Ishikawa (cell line): ENCODE measurements around the gene HBA2.
"Not testable (repeated sequence)": the region's sequence is repeated elsewhere in the genome, so short reads cannot be mapped to it uniquely, and the experiment has no call there.

ENCODE experiments used
- CEBPB ChIP-seq: IDR thresholded peaks from 2 replicates; pipeline ENCODE4 v1.6.1; 2012
- CREB1 ChIP-seq: IDR thresholded peaks from 2 replicates; pipeline ENCODE4 v1.6.1; 2012; ENCODE audit warnings: low read depth
- EGR1 ChIP-seq: IDR thresholded peaks from 2 replicates; pipeline ENCODE4 v1.6.1; 2012
- EP300 ChIP-seq: IDR thresholded peaks from 2 replicates; pipeline ENCODE4 v1.6.1; 2012; ENCODE audit warnings: borderline replicate concordance
- FOXM1 ChIP-seq: IDR thresholded peaks from 2 replicates; pipeline ENCODE4 v1.6.1; 2012; ENCODE audit warnings: low read depth, borderline replicate concordance
- NFIC ChIP-seq: IDR thresholded peaks from 2 replicates; pipeline ENCODE4 v1.6.1; 2012
- RAD21 ChIP-seq: IDR thresholded peaks from 2 replicates; pipeline ENCODE4 v1.6.1; 2012; ENCODE audit warnings: low read depth
- REST ChIP-seq: IDR thresholded peaks from 2 replicates; pipeline ENCODE4 v1.6.1; 2012; ENCODE audit warnings: low read depth, mild to moderate bottlenecking
- TAF1 ChIP-seq: IDR thresholded peaks from 2 replicates; pipeline ENCODE4 v1.6.1; 2012; ENCODE audit warnings: low read depth, mild to moderate bottlenecking
- TCF12 ChIP-seq: IDR thresholded peaks from 2 replicates; pipeline ENCODE4 v1.6.1; 2012; ENCODE audit warnings: low read depth
- TEAD4 ChIP-seq: IDR thresholded peaks from 2 replicates; pipeline ENCODE4 v1.6.1; 2012
- YY1 ChIP-seq: IDR thresholded peaks from 2 replicates; pipeline ENCODE4 v1.6.1; 2012; ENCODE audit warnings: low read depth
- ZBTB7A ChIP-seq: IDR thresholded peaks from 2 replicates; pipeline ENCODE4 v1.6.1; 2012; ENCODE audit warnings: low read depth
- TF ChIP-seq, protein P1 (sequence below): IDR thresholded peaks from 2 replicates; pipeline ENCODE4 v1.6.1; 2012
- TF ChIP-seq, protein P2 (sequence below): IDR thresholded peaks from 2 replicates; pipeline ENCODE4 v1.6.1; 2012

HBA2 gene

GRCh38 chr16:170788-171187, 1.9 kb upstream of the HBA2 start:
- no peak for TF ChIP-seq YY1
- TF ChIP-seq CREB1, result no peak
- TF ChIP-seq FOXM1, result no peak
- TF ChIP-seq, protein P1, sequence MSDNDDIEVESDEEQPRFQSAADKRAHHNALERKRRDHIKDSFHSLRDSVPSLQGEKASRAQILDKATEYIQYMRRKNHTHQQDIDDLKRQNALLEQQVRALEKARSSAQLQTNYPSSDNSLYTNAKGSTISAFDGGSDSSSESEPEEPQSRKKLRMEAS, result no peak
- TF ChIP-seq RAD21, result no peak
- no peak for TF ChIP-seq ZBTB7A
- TF ChIP-seq CEBPB, result no peak
- TF ChIP-seq TEAD4, result no peak
- TF ChIP-seq, protein P2, sequence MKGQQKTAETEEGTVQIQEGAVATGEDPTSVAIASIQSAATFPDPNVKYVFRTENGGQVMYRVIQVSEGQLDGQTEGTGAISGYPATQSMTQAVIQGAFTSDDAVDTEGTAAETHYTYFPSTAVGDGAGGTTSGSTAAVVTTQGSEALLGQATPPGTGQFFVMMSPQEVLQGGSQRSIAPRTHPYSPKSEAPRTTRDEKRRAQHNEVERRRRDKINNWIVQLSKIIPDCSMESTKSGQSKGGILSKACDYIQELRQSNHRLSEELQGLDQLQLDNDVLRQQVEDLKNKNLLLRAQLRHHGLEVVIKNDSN, result no peak
- no peak for TF ChIP-seq NFIC
- TF ChIP-seq REST, result no peak
- TF ChIP-seq TCF12, result no peak
- no peak for TF ChIP-seq TAF1
- TF ChIP-seq EGR1, result no peak
- TF ChIP-seq EP300, result no peak

DNA sequence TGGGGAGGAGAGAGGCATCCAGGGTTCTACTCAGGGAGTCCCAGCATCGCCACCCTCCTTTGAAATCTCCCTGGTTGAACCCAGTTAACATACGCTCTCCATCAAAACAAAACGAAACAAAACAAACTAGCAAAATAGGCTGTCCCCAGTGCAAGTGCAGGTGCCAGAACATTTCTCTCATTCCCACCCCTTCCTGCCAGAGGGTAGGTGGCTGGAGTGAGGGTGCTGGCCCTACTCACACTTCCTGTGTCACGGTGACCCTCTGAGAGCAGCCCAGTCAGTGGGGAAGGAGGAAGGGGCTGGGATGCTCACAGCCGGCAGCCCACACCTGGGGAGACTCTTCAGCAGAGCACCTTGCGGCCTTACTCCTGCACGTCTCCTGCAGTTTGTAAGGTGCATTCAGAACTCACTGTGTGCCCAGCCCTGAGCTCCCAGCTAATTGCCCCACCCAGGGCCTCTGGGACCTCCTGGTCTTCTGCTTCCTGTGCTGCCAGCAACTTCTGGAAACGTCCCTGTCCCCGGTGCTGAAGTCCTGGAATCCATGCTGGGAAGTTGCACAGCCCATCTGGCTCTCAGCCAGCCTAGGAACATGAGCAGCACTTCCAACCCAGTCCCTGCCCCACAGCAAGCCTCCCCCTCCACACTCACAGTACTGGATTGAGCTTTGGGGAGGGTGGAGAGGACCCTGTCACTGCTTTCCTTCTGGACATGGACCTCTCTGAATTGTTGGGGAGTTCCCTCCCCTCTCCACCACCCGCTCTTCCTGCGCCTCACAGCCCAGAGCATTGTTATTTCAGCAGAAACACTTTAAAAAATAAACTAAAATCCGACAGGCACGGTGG, 1.5 kb downstream of the HBA2 start:
- TF ChIP-seq REST (peak; percentile 74), NFIC (peak; percentile 68)
- TF ChIP-seq, protein P1, result 0 out of 2 replicates have a peak, but pooled peaks have one; percentile 25

DNA sequence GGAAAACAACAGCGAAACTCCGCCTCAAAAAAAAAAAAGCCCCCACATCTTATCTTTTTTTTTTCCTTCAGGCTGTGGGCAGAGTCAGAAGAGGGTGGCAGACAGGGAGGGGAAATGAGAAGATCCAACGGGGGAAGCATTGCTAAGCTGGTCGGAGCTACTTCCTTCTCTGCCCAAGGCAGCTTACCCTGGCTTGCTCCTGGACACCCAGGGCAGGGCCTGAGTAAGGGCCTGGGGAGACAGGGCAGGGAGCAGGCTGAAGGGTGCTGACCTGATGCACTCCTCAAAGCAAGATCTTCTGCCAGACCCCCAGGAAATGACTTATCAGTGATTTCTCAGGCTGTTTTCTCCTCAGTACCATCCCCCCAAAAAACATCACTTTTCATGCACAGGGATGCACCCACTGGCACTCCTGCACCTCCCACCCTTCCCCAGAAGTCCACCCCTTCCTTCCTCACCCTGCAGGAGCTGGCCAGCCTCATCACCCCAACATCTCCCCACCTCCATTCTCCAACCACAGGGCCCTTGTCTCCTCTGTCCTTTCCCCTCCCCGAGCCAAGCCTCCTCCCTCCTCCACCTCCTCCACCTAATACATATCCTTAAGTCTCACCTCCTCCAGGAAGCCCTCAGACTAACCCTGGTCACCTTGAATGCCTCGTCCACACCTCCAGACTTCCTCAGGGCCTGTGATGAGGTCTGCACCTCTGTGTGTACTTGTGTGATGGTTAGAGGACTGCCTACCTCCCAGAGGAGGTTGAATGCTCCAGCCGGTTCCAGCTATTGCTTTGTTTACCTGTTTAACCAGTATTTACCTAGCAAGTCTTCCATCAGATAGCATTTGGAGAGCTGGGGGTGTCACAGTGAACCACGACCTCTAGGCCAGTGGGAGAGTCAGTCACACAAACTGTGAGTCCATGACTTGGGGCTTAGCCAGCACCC, 2.6 kb downstream of the HBA2 start:
- no peak for TF ChIP-seq TEAD4
- no peak for TF ChIP-seq YY1
- no peak for TF ChIP-seq ZBTB7A
- no peak for TF ChIP-seq RAD21

DNA sequence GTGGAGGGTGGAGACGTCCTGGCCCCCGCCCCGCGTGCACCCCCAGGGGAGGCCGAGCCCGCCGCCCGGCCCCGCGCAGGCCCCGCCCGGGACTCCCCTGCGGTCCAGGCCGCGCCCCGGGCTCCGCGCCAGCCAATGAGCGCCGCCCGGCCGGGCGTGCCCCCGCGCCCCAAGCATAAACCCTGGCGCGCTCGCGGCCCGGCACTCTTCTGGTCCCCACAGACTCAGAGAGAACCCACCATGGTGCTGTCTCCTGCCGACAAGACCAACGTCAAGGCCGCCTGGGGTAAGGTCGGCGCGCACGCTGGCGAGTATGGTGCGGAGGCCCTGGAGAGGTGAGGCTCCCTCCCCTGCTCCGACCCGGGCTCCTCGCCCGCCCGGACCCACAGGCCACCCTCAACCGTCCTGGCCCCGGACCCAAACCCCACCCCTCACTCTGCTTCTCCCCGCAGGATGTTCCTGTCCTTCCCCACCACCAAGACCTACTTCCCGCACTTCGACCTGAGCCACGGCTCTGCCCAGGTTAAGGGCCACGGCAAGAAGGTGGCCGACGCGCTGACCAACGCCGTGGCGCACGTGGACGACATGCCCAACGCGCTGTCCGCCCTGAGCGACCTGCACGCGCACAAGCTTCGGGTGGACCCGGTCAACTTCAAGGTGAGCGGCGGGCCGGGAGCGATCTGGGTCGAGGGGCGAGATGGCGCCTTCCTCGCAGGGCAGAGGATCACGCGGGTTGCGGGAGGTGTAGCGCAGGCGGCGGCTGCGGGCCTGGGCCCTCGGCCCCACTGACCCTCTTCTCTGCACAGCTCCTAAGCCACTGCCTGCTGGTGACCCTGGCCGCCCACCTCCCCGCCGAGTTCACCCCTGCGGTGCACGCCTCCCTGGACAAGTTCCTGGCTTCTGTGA, 4.1 kb downstream of the HBA2 start, which contains the start of gene HBA1:
HBA1 (plus strand) TSS at position 204 of the 906 bp plus-strand sequence; CDS start at position 241, 37 bp downstream.
- TF ChIP-seq RAD21, CEBPB: not testable (repeated sequence)
- TF ChIP-seq, protein P2, result not testable (repeated sequence)

DNA sequence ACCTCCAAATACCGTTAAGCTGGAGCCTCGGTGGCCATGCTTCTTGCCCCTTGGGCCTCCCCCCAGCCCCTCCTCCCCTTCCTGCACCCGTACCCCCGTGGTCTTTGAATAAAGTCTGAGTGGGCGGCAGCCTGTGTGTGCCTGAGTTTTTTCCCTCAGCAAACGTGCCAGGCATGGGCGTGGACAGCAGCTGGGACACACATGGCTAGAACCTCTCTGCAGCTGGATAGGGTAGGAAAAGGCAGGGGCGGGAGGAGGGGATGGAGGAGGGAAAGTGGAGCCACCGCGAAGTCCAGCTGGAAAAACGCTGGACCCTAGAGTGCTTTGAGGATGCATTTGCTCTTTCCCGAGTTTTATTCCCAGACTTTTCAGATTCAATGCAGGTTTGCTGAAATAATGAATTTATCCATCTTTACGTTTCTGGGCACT, 4.7 kb downstream of the HBA2 start:
- TF ChIP-seq, protein P1, result peak; percentile 59
- TF ChIP-seq ZBTB7A, result no peak
